ENCODE results near the gene OPCML. TPM values are rescaled to one million over a fixed set of nuclear protein-coding genes. Genes with fewer than 3 reads are reported as not detected.

OPCML gene
- polyA plus RNA-seq, 1 donor from 2014 or later: 11.6 TPM

DNA sequence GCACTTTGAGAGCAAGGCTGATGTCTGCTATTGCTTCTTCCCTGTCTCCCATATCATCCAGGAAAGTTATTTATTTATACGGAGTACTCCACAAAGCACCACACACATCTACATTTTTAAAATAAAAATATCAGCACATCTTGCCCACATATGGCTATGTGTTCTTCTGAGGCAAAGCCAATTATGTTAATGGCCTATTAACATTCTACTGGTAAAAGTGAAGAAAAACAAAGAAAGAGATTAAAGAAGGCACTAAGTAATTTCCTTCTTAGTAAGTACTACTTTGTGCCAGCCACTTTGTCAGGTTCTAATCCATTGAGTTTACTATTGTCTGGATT is 548.7 kb downstream of the OPCML start:
- no peaks in the 10 kb centered on the region for H4K20me1 ChIP-seq (ENCODE audit: insufficient read depth)
- no peaks in the 10 kb centered on the region for H3K27me3 ChIP-seq (ENCODE audit: insufficient read depth, low read depth, low read length)
- H3K36me3 ChIP-seq (ENCODE audit: insufficient read depth, low read length): no peaks in the 10 kb centered on the region
- no peak overlapping the region for H3K9ac ChIP-seq (ENCODE audit: low read length)
- no peak overlapping the region for H3K4me2 ChIP-seq (ENCODE audit: low read length)
- no peaks in the 10 kb centered on the region for H3K9me3 ChIP-seq (ENCODE audit: low read length)
- no peaks in the 10 kb centered on the region for H3F3A ChIP-seq (ENCODE audit: insufficient read depth, low read length, poor library complexity, severe bottlenecking)
- no peaks in the 10 kb centered on the region for H3K9me2 ChIP-seq (ENCODE audit: insufficient read depth, low read length)
- no peak overlapping the region for H3K27ac ChIP-seq (ENCODE audit: low read length)
- H3K79me2 ChIP-seq (replicated peaks; ENCODE audit: insufficient read depth, low read length): no peaks in the 10 kb centered on the region
- H3K4me3 ChIP-seq (ENCODE audit: low read length): no peak overlapping the region
- H2AFZ ChIP-seq (ENCODE audit: low read depth, low read length): no peak overlapping the region
- TF ChIP-seq POLR2AphosphoS5 (IDR thresholded peaks at IDR 0.05) (no peak), TAF1 (IDR thresholded peaks at IDR 0.05; ENCODE audit: low read depth) (no peak), EZH2 (IDR thresholded peaks at IDR 0.05; ENCODE audit: borderline replicate concordance, insufficient read depth, low read length, poor library complexity, severe bottlenecking) (no peak), RAD21 (conservative IDR thresholded peaks at IDR 0.05) (no peak), EP300 (conservative IDR thresholded peaks at IDR 0.05; ENCODE audit: poor library complexity, severe bottlenecking) (no peak), MXI1 (conservative IDR thresholded peaks at IDR 0.05; ENCODE audit: poor library complexity, severe bottlenecking) (no peak), SMC3 (conservative IDR thresholded peaks at IDR 0.05; ENCODE audit: poor library complexity) (no peak)
- TF ChIP-seq, protein P1, sequence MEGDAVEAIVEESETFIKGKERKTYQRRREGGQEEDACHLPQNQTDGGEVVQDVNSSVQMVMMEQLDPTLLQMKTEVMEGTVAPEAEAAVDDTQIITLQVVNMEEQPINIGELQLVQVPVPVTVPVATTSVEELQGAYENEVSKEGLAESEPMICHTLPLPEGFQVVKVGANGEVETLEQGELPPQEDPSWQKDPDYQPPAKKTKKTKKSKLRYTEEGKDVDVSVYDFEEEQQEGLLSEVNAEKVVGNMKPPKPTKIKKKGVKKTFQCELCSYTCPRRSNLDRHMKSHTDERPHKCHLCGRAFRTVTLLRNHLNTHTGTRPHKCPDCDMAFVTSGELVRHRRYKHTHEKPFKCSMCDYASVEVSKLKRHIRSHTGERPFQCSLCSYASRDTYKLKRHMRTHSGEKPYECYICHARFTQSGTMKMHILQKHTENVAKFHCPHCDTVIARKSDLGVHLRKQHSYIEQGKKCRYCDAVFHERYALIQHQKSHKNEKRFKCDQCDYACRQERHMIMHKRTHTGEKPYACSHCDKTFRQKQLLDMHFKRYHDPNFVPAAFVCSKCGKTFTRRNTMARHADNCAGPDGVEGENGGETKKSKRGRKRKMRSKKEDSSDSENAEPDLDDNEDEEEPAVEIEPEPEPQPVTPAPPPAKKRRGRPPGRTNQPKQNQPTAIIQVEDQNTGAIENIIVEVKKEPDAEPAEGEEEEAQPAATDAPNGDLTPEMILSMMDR (IDR thresholded peaks at IDR 0.05; ENCODE audit: poor library complexity, severe bottlenecking): no peak
- TF ChIP-seq, protein P2, sequence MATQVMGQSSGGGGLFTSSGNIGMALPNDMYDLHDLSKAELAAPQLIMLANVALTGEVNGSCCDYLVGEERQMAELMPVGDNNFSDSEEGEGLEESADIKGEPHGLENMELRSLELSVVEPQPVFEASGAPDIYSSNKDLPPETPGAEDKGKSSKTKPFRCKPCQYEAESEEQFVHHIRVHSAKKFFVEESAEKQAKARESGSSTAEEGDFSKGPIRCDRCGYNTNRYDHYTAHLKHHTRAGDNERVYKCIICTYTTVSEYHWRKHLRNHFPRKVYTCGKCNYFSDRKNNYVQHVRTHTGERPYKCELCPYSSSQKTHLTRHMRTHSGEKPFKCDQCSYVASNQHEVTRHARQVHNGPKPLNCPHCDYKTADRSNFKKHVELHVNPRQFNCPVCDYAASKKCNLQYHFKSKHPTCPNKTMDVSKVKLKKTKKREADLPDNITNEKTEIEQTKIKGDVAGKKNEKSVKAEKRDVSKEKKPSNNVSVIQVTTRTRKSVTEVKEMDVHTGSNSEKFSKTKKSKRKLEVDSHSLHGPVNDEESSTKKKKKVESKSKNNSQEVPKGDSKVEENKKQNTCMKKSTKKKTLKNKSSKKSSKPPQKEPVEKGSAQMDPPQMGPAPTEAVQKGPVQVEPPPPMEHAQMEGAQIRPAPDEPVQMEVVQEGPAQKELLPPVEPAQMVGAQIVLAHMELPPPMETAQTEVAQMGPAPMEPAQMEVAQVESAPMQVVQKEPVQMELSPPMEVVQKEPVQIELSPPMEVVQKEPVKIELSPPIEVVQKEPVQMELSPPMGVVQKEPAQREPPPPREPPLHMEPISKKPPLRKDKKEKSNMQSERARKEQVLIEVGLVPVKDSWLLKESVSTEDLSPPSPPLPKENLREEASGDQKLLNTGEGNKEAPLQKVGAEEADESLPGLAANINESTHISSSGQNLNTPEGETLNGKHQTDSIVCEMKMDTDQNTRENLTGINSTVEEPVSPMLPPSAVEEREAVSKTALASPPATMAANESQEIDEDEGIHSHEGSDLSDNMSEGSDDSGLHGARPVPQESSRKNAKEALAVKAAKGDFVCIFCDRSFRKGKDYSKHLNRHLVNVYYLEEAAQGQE (IDR thresholded peaks at IDR 0.05; ENCODE audit: borderline replicate concordance): no peak

DNA sequence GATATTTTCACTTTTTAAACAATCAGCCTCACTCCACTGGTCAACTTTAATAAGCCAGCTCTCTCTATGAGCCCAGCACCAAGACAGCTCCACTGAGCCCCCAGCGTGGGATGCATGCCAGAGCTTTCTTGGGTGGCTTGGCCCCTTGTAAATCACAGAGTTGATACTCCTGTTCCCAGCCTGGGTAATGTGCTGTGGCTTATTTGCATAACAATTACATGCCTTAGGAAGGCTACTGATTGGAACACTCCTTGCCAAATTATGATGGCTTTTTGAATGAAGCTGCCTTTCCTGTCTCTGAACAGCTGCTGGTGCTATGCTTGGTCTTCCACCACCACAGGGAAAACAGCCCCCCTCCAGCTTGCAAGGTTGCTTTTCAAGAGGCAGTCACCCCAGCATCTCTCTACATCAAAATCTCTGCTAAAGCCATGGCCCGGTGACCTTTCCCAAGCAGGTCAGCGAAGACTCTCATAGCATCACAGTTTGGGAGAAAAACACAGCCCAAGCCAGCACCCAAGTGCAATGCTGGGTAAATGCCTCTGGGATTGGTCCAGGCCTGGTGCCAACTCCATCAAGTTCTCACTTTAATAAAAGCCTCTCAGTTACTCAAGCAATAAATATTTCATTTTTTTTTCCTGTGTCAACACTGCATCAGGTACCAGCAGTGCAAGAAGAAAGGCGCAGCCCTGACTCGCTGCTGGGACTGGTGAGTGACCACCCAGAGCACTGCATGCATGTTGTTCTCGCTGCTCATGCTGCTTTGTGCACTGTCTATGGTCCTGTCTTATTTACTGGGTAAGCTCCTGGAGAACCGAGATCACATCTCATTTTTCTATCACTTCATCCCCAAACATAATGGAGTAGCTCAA is 549.3 kb downstream of the OPCML start:
- H3K9me2 ChIP-seq (ENCODE audit: insufficient read depth, low read length): no peaks in the 10 kb centered on the region
- no peaks in the 10 kb centered on the region for H3K9me3 ChIP-seq (ENCODE audit: low read length)
- H4K20me1 ChIP-seq (ENCODE audit: insufficient read depth): no peaks in the 10 kb centered on the region
- no peaks in the 10 kb centered on the region for H3K27me3 ChIP-seq (ENCODE audit: insufficient read depth, low read depth, low read length)
- no peak overlapping the region for H3K4me3 ChIP-seq (ENCODE audit: low read length)
- H3K9ac ChIP-seq (ENCODE audit: low read length): no peak overlapping the region
- H3K36me3 ChIP-seq (ENCODE audit: insufficient read depth, low read length): no peaks in the 10 kb centered on the region
- TF ChIP-seq EP300 (conservative IDR thresholded peaks at IDR 0.05; ENCODE audit: poor library complexity, severe bottlenecking): no peak
- TF ChIP-seq EZH2 (IDR thresholded peaks at IDR 0.05; ENCODE audit: borderline replicate concordance, insufficient read depth, low read length, poor library complexity, severe bottlenecking): no peak
- TF ChIP-seq, protein P2 (IDR thresholded peaks at IDR 0.05; ENCODE audit: borderline replicate concordance): no peak
- TF ChIP-seq SMC3 (conservative IDR thresholded peaks at IDR 0.05; ENCODE audit: poor library complexity): no peak
- no peak for TF ChIP-seq MXI1 (conservative IDR thresholded peaks at IDR 0.05; ENCODE audit: poor library complexity, severe bottlenecking)
- TF ChIP-seq RAD21 (conservative IDR thresholded peaks at IDR 0.05): no peak
- no peak for TF ChIP-seq POLR2AphosphoS5 (IDR thresholded peaks at IDR 0.05)
- TF ChIP-seq, protein P1 (IDR thresholded peaks at IDR 0.05; ENCODE audit: poor library complexity, severe bottlenecking): no peak
- no peak for TF ChIP-seq TAF1 (IDR thresholded peaks at IDR 0.05; ENCODE audit: low read depth)
- H2AFZ ChIP-seq (ENCODE audit: low read depth, low read length): no peak overlapping the region
- no peaks in the 10 kb centered on the region for H3K79me2 ChIP-seq (replicated peaks; ENCODE audit: insufficient read depth, low read length)
- no peak overlapping the region for H3K4me2 ChIP-seq (ENCODE audit: low read length)
- H3K27ac ChIP-seq (ENCODE audit: low read length): no peak overlapping the region
- no peaks in the 10 kb centered on the region for H3F3A ChIP-seq (ENCODE audit: insufficient read depth, low read length, poor library complexity, severe bottlenecking)
